TTC549 (cell line): ENCODE measurements around the gene DIS3.
"Not testable (repeated sequence)": the region's sequence is repeated elsewhere in the genome, so short reads cannot be mapped to it uniquely, and the experiment has no call there.

ENCODE experiments used
- FAIRE-seq: peaks from 2 replicates; lab custom pipeline; 2012; peaks lifted over from hg19 to GRCh38; lab: Jason Lieb, UNC

The DIS3 gene

GRCh38 chr13:72745260-72745659 lies 36.4 kb downstream of the DIS3 start:
- no peak for FAIRE-seq

DNA sequence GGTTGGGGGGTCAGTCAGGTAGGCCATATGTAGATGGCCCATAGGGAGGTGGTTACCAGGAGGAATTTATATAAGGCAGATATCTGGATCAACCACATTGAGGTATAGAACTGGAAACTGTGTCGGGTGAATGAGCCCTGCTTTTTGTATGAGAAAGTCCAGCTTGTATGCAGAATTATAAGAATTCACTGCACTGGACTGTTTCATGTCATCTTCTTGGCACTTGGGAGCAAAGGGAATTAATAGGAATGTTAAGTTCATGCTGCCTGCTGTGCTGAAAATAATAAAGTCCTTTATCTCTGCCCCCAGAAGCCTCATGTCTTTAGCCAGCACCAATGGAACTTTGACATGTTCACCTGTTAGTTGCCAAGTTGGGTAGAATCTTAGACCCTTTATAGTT lies 41.7 kb downstream of the DIS3 start:
- FAIRE-seq: no peak

DNA sequence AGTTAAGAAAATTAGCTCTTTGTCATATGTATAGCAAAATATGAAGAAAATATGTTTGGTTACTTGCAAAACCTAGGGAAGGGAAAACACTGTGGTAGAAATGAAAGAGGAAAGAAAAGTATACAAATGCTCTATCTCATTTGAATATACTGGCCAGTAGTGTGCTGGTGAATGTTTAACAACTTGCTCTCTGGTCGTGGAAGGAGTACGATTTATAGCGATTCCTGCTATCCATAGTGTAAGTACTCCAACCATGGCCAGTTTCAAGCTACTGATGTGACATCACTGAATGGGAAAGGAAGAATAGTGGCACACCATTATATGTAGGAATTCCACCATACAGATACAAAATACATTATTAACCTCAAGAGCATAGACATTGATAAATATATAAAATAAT lies 44.7 kb downstream of the DIS3 start:
- FAIRE-seq: no peak

GRCh38 chr13:72728290-72728605 lies 53.5 kb downstream of the DIS3 start:
- FAIRE-seq: no peak

GRCh38 chr13:72727417-72728289 lies 54.0 kb downstream of the DIS3 start, which contains the start of the genes BORA and MZT1:
Gene BORA (plus strand): TSS chr13:72727923. CDS start chr13:72728941, 1,018 bp downstream.
Gene MZT1 (minus strand): TSS chr13:72727629. CDS start chr13:72727602, 27 bp downstream.
- FAIRE-seq: peak; percentile 88

- no peak for FAIRE-seq
These were observed 54.8 kb downstream of the DIS3 start for GRCh38 chr13:72726726-72727416.

DNA sequence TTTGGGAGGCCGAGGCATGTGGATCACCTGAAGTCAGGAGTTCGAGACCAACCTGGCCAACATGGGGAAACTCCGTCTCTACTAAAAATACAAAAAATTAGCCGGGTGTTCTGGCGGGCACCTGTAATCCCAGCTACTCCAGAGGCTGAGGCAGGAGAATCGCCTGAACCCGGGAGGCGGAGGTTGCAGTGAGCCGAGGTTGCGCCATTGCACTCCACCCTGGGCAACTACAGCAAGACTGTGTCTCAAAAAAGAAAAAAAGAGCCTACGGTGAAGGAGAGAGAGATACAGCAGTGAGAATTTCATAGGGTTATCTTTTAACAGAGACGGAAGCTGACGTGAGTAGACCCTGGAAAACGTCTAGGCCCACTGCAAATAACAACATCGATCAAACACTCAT lies 55.5 kb downstream of the DIS3 start:
- FAIRE-seq: not testable (repeated sequence)

- no peak for FAIRE-seq
These were observed 64.9 kb downstream of the DIS3 start for GRCh38 chr13:72716776-72717175.
